ENCODE data around the gene ADAMTS17.

The ADAMTS17 gene

GRCh38 chr15:100215031-100215842 is 126.5 kb downstream of the ADAMTS17 start:
- TF ChIP-seq EZH2phosphoT487 (IDR thresholded peaks at IDR 0.05; ENCODE audit: low read depth) (no peak), CTCF (IDR thresholded peaks at IDR 0.05; ENCODE audit: low read depth, low read length) (no peak)
- Histone ChIP-seq H3K4me2 (ENCODE audit: low read length) (no peak overlapping the region), H4K20me1 (ENCODE audit: insufficient read depth, low read length) (no peaks in the 10 kb centered on the region), H3K9me3 (ENCODE audit: insufficient read depth, low read length) (no peaks in the 10 kb centered on the region), H3K79me2 (ENCODE audit: low read length) (no peaks in the 10 kb centered on the region), H2AFZ (ENCODE audit: low read depth, low read length) (no peak overlapping the region), H3K27me3 (ENCODE audit: low read depth, low read length) (no peaks in the 10 kb centered on the region), H3K4me1 (ENCODE audit: low read length) (no peaks in the 10 kb centered on the region), H3K4me3 (ENCODE audit: low read length) (no peak overlapping the region), H3K36me3 (replicated peaks; ENCODE audit: low read depth, low read length) (no peaks in the 10 kb centered on the region), H3K9ac (ENCODE audit: low read length) (no peak overlapping the region), H3K27ac (ENCODE audit: low read length) (no peak overlapping the region)

GRCh38 chr15:100211855-100212850 is 129.6 kb downstream of the ADAMTS17 start:
- Histone ChIP-seq H3K79me2 (ENCODE audit: low read length) (no peaks in the 10 kb centered on the region), H3K4me2 (ENCODE audit: low read length) (no peak overlapping the region), H3K27ac (ENCODE audit: low read length) (no peak overlapping the region), H3K27me3 (ENCODE audit: low read depth, low read length) (no peaks in the 10 kb centered on the region), H4K20me1 (ENCODE audit: insufficient read depth, low read length) (no peaks in the 10 kb centered on the region), H3K36me3 (replicated peaks; ENCODE audit: low read depth, low read length) (no peaks in the 10 kb centered on the region), H2AFZ (ENCODE audit: low read depth, low read length) (no peak overlapping the region), H3K4me1 (ENCODE audit: low read length) (no peaks in the 10 kb centered on the region), H3K9ac (ENCODE audit: low read length) (no peak overlapping the region), H3K9me3 (ENCODE audit: insufficient read depth, low read length) (no peaks in the 10 kb centered on the region), H3K4me3 (ENCODE audit: low read length) (no peak overlapping the region)
- TF ChIP-seq CTCF (IDR thresholded peaks at IDR 0.05; ENCODE audit: low read depth, low read length) (no peak), EZH2phosphoT487 (IDR thresholded peaks at IDR 0.05; ENCODE audit: low read depth) (no peak)

GRCh38 chr15:100210338-100210737 is 131.4 kb downstream of the ADAMTS17 start:
- H3K27me3 ChIP-seq (ENCODE audit: low read depth, low read length) = no peaks in the 10 kb centered on the region
- no peak overlapping the region for H3K4me2 ChIP-seq (ENCODE audit: low read length)
- no peaks in the 10 kb centered on the region for H3K4me1 ChIP-seq (ENCODE audit: low read length)
- H3K36me3 ChIP-seq (replicated peaks; ENCODE audit: low read depth, low read length) = no peaks in the 10 kb centered on the region
- H4K20me1 ChIP-seq (ENCODE audit: insufficient read depth, low read length) = no peaks in the 10 kb centered on the region
- H3K9me3 ChIP-seq (ENCODE audit: insufficient read depth, low read length) = no peaks in the 10 kb centered on the region
- H3K4me3 ChIP-seq (ENCODE audit: low read length) = no peak overlapping the region
- H3K27ac ChIP-seq (ENCODE audit: low read length) = no peak overlapping the region
- no peak overlapping the region for H3K9ac ChIP-seq (ENCODE audit: low read length)
- H2AFZ ChIP-seq (ENCODE audit: low read depth, low read length) = no peak overlapping the region
- TF ChIP-seq EZH2phosphoT487 (IDR thresholded peaks at IDR 0.05; ENCODE audit: low read depth) (no peak), CTCF (IDR thresholded peaks at IDR 0.05; ENCODE audit: low read depth, low read length) (no peak)
- H3K79me2 ChIP-seq (ENCODE audit: low read length) = no peaks in the 10 kb centered on the region

All from OCI-LY3 (cell line).